22Rv1 (cell line): ENCODE results near the gene PERM1.

Experiments
- CTCF ChIP-seq: fragments of 450-650 bp; IDR thresholded peaks from 2 replicates; pipeline ENCODE4 v1.5.1; 2017; ENCODE audit warnings: mild to moderate bottlenecking
- ZFX ChIP-seq: fragments of 450-650 bp; IDR thresholded peaks from 2 replicates; pipeline ENCODE4 v1.6.1; 2017; ENCODE audit warnings: antibody characterized with exemption, borderline replicate concordance

GRCh38 chr1:940107-941014 lies 41.5 kb downstream of the PERM1 start:
- peak; percentile 28; the same call in 1 of the 2 replicates for TF ChIP-seq CTCF
- TF ChIP-seq ZFX: no peak
